Stomach smooth muscle (tissue), 2 donors: Measurements from ENCODE around the gene KCNG2.

ENCODE experiments used
- H3K27ac ChIP-seq: one replicate; pipeline ENCODE4 v1.7.0; 2013; ENCODE audit warnings: mild to moderate bottlenecking, low read length, inconsistent platforms
- H3K27me3 ChIP-seq, 2 donors: one replicate each; pipeline ENCODE4 v1.7.0; 2013; ENCODE audit warnings: low read length in 2 of 2; ENCODE audit not compliant: insufficient read depth in 2 of 2, control insufficient read depth in 1 of 2
- H3K36me3 ChIP-seq, 2 donors: one replicate each; pipeline ENCODE4 v1.7.0; 2013; ENCODE audit warnings: low read length in 2 of 2; ENCODE audit not compliant: control insufficient read depth in 2 of 2, insufficient read depth in 2 of 2
- H3K4me1 ChIP-seq: one replicate; pipeline ENCODE4 v1.7.0; 2013; ENCODE audit warnings: low read length; ENCODE audit not compliant: control insufficient read depth, insufficient read depth
- H3K4me3 ChIP-seq, 2 donors: one replicate each; pipeline ENCODE4 v1.7.0; 2013; ENCODE audit warnings: low read length in 2 of 2
- H3K9ac ChIP-seq, 2 donors: one replicate each; pipeline ENCODE4 v1.7.0; 2013; ENCODE audit warnings: low read length in 2 of 2, mild to moderate bottlenecking in 1 of 2
- H3K9me3 ChIP-seq, 2 donors: one replicate each; pipeline ENCODE4 v1.7.0; 2013; ENCODE audit warnings: low read length in 2 of 2; ENCODE audit not compliant: control insufficient read depth in 2 of 2
- donor health status: healthy.
- donor health status: Pancreatic carcinoma.

KCNG2 gene

GRCh38 chr18:79769698-79770500 lies 27.8 kb upstream of the KCNG2 start:
- Histone ChIP-seq H3K4me1 (no peaks in the 10 kb centered on the region), H3K27me3 (peaks cover 3 to 4% of the 10 kb centered on the region in 2 donors), H3K36me3 (no peaks in the 10 kb centered on the region), H3K9ac (no peak overlapping the region), H3K9me3 (peaks cover 6 to 11% of the 10 kb centered on the region in 2 donors), H3K27ac (no peak overlapping the region), H3K4me3 (no peak overlapping the region)

- Histone ChIP-seq H3K4me3 (no peak overlapping the region), H3K36me3 (no peaks in the 10 kb centered on the region), H3K9ac (no peak overlapping the region), H3K27ac (no peak overlapping the region), H3K27me3 (peaks cover 7 to 8% of the 10 kb centered on the region in 2 donors), H3K9me3 (peaks cover 6 to 11% of the 10 kb centered on the region in 2 donors), H3K4me1 (no peaks in the 10 kb centered on the region)
These were observed 27.3 kb upstream of the KCNG2 start for GRCh38 chr18:79770501-79770815.

- H3K9ac ChIP-seq: no peak overlapping the region
- no peaks in the 10 kb centered on the region for H3K36me3 ChIP-seq
- H3K9me3 ChIP-seq: peaks cover 6 to 11% of the 10 kb centered on the region in 2 donors
- H3K27me3 ChIP-seq: peaks cover 8 to 9% of the 10 kb centered on the region in 2 donors
- no peaks in the 10 kb centered on the region for H3K4me1 ChIP-seq
- H3K4me3 ChIP-seq: no peak overlapping the region
- no peak overlapping the region for H3K27ac ChIP-seq
These were observed 26.9 kb upstream of the KCNG2 start for GRCh38 chr18:79770826-79771225.

- no peak overlapping the region for H3K27ac ChIP-seq
- H3K4me1 ChIP-seq: no peaks in the 10 kb centered on the region
- no peaks in the 10 kb centered on the region for H3K36me3 ChIP-seq
- no peak overlapping the region for H3K4me3 ChIP-seq
- H3K27me3 ChIP-seq: peaks cover 8 to 12% of the 10 kb centered on the region in 2 donors
- peaks cover 6 to 11% of the 10 kb centered on the region in 2 donors for H3K9me3 ChIP-seq
- H3K9ac ChIP-seq: no peak overlapping the region
These were observed 26.2 kb upstream of the KCNG2 start for GRCh38 chr18:79771446-79772107.

- Histone ChIP-seq H3K27me3 (peaks cover 12 to 13% of the 10 kb centered on the region in 2 donors), H3K36me3 (no peaks in the 10 kb centered on the region), H3K27ac (no peak overlapping the region), H3K4me3 (no peak overlapping the region), H3K9me3 (peaks cover 3 to 11% of the 10 kb centered on the region in 2 donors), H3K4me1 (no peaks in the 10 kb centered on the region), H3K9ac (no peak overlapping the region)
These were observed 25.5 kb upstream of the KCNG2 start for GRCh38 chr18:79772108-79772864.

- peaks cover 15 to 19% of the 10 kb centered on the region in 2 donors for H3K27me3 ChIP-seq
- H3K4me3 ChIP-seq: no peak overlapping the region
- H3K4me1 ChIP-seq: no peaks in the 10 kb centered on the region
- H3K36me3 ChIP-seq: no peaks in the 10 kb centered on the region
- peaks cover 3 to 5% of the 10 kb centered on the region in 2 donors for H3K9me3 ChIP-seq
- H3K27ac ChIP-seq: no peak overlapping the region
- H3K9ac ChIP-seq: no peak overlapping the region
These were observed 24.7 kb upstream of the KCNG2 start for GRCh38 chr18:79772865-79773696.

- Histone ChIP-seq H3K4me3 (no peak overlapping the region), H3K36me3 (no peaks in the 10 kb centered on the region), H3K27ac (no peak overlapping the region), H3K27me3 (peaks cover 15 to 20% of the 10 kb centered on the region in 2 donors), H3K9me3 (peaks cover 0 to 5% of the 10 kb centered on the region in 2 donors), H3K4me1 (no peaks in the 10 kb centered on the region), H3K9ac (no peak overlapping the region)
These were observed 23.6 kb upstream of the KCNG2 start for GRCh38 chr18:79774111-79774510.

- no peak overlapping the region for H3K4me3 ChIP-seq
- no peaks in the 10 kb centered on the region for H3K36me3 ChIP-seq
- H3K9ac ChIP-seq: no peak overlapping the region
- no peak overlapping the region for H3K27ac ChIP-seq
- no peaks in the 10 kb centered on the region for H3K9me3 ChIP-seq
- peaks cover 15 to 20% of the 10 kb centered on the region in 2 donors for H3K27me3 ChIP-seq
- no peaks in the 10 kb centered on the region for H3K4me1 ChIP-seq
These were observed 22.1 kb upstream of the KCNG2 start for GRCh38 chr18:79775441-79776221.

GRCh38 chr18:79776674-79777073 lies 21.1 kb upstream of the KCNG2 start:
- Histone ChIP-seq H3K27me3 (peaks cover 15 to 22% of the 10 kb centered on the region in 2 donors), H3K36me3 (no peaks in the 10 kb centered on the region), H3K9me3 (no peaks in the 10 kb centered on the region), H3K4me3 (no peak overlapping the region), H3K9ac (no peak overlapping the region), H3K4me1 (no peaks in the 10 kb centered on the region), H3K27ac (no peak overlapping the region)
